Measurements from ENCODE around the gene ACTL7A. TPM values are rescaled to one million over a fixed set of nuclear protein-coding genes. Genes with fewer than 3 reads are reported as not detected.

ACTL7A gene
- total RNA-seq, 1 experiment from 2014 or later: not detected

DNA sequence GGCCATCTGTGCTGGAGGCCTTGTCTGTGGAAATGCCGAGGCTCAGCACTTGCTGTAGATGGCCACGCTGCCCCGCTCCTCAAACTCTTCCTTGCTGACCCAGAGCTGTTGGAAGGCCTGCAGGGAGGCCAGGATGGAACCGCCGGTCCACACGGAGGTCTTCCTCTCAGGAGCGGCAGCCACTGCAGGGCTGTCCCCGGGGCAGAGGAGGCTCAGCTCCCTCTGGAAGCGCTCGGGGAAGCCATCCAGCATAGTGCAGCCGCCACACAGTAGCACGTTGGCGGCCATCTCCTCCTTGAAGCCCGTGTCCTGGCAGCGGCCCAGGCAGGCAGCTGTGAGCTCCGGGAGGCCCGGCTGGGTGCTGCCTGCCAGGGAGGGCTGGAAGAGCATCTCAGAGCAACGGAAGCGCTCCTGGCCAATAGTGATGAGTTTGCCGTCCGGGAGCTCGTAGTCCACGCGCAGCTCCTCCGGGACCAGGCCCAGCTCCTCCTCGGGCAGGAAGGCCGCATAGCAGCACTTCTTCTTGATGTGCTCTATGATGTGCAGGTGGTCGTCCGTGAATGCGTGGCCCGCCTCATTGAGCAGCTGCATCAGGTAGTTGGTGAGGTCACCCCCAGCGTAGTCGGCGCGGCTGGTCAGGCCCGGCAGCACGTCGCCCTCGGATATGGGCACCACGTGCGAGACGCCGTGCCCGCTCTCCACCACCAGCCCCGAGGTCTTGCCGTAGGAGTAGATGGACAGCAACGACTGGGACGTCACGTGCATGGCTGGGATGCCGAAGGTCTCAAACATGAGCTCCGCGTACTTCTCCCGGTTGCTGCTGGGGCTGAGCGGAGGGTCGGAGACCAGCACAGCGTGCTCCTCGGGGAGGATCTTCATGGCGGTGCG lies 7.2 kb upstream of the ACTL7A start:
- H3K4me3 Mint-ChIP-seq (ENCODE audit: low read depth, unreplicated experiment): no peak overlapping the region
- H3K9me3 Mint-ChIP-seq (ENCODE audit: low read depth, unreplicated experiment): no peaks in the 10 kb centered on the region
- H3K27me3 Mint-ChIP-seq (ENCODE audit: unreplicated experiment): peaks cover 22% of the 10 kb centered on the region
- CTCF ChIA-PET: no interaction called here
- intact Hi-C loops (cut with micrococcal nuclease; ENCODE audit: unreplicated experiment): no loop called here
- no peaks in the 10 kb centered on the region for H3K4me1 Mint-ChIP-seq (ENCODE audit: low read depth, unreplicated experiment)
- H3K27ac Mint-ChIP-seq (ENCODE audit: unreplicated experiment): no peak overlapping the region
- DNase-seq: no peak
- TF ChIP-seq, protein P1, sequence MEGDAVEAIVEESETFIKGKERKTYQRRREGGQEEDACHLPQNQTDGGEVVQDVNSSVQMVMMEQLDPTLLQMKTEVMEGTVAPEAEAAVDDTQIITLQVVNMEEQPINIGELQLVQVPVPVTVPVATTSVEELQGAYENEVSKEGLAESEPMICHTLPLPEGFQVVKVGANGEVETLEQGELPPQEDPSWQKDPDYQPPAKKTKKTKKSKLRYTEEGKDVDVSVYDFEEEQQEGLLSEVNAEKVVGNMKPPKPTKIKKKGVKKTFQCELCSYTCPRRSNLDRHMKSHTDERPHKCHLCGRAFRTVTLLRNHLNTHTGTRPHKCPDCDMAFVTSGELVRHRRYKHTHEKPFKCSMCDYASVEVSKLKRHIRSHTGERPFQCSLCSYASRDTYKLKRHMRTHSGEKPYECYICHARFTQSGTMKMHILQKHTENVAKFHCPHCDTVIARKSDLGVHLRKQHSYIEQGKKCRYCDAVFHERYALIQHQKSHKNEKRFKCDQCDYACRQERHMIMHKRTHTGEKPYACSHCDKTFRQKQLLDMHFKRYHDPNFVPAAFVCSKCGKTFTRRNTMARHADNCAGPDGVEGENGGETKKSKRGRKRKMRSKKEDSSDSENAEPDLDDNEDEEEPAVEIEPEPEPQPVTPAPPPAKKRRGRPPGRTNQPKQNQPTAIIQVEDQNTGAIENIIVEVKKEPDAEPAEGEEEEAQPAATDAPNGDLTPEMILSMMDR (IDR thresholded peaks at IDR 0.05; ENCODE audit: unreplicated experiment): no peak
- no TSS peak for BruUV-seq (replicated peaks)
- H3K36me3 Mint-ChIP-seq (ENCODE audit: insufficient read depth, unreplicated experiment): no peaks in the 10 kb centered on the region

DNA sequence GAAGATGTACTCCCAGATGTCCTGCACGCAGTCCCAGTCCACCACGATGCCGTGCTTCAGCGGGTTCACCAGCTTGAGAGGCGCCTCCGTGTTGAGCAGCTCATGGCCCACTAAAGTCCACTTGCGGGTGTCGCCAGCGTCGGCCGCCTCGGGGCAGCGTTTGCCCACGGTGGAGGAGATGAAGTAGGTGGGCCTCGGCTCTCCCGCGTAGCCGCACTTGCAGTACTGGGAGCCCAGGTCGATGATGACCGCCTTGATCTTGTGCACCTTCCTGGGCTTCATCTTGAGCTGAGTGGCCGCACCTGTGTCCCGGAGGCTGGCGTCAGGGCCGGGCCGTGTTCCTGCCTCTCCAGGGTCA lies 6.6 kb upstream of the ACTL7A start:
- intact Hi-C loops (cut with micrococcal nuclease; ENCODE audit: unreplicated experiment): no loop called here
- Mint-ChIP-seq H3K27ac (ENCODE audit: unreplicated experiment) (no peak overlapping the region), H3K36me3 (ENCODE audit: insufficient read depth, unreplicated experiment) (no peaks in the 10 kb centered on the region), H3K4me3 (ENCODE audit: low read depth, unreplicated experiment) (no peak overlapping the region), H3K27me3 (ENCODE audit: unreplicated experiment) (peaks cover 22% of the 10 kb centered on the region), H3K4me1 (ENCODE audit: low read depth, unreplicated experiment) (no peaks in the 10 kb centered on the region), H3K9me3 (ENCODE audit: low read depth, unreplicated experiment) (no peaks in the 10 kb centered on the region)
- TF ChIP-seq, protein P1 (IDR thresholded peaks at IDR 0.05; ENCODE audit: unreplicated experiment): no peak
- BruUV-seq (replicated peaks): no TSS peak
- CTCF ChIA-PET: no interaction called here
- no peak for DNase-seq

DNA sequence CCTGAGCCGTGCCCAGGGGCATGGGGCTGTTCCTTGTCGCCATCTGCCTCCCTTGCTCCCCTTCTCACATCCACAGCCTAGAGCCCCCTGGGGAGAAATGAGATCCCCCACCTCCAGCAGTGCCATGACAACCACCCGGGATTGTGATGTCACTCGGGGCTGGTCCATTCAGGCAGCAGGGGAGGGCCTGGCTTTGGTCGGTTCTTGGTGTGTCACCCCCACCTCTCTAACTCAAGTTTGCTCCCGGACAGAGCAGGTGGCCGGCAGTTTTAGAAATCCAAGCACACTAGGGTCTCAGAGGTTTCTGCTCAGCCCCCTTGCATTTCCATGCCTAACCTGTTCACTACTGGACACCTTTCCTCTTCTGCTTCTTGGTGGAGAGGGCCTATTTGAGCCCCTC lies 6.2 kb upstream of the ACTL7A start, which contains the start of gene ACTL7B:
ACTL7B (minus strand) TSS at position 99 of the 400 bp plus-strand sequence; CDS start at position 43, 56 bp downstream.
- TF ChIP-seq, protein P1 (IDR thresholded peaks at IDR 0.05; ENCODE audit: unreplicated experiment): no peak
- BruUV-seq (replicated peaks): no TSS peak
- DNase-seq: no peak
- intact Hi-C loops (cut with micrococcal nuclease; ENCODE audit: unreplicated experiment): no loop called here
- CTCF ChIA-PET: no interaction called here
- H3K4me1 Mint-ChIP-seq (ENCODE audit: low read depth, unreplicated experiment): no peaks in the 10 kb centered on the region
- no peak within 1 kb of the TSS for H3K27ac Mint-ChIP-seq (ENCODE audit: unreplicated experiment)
- no peaks in the 10 kb centered on the region for H3K9me3 Mint-ChIP-seq (ENCODE audit: low read depth, unreplicated experiment)
- H3K27me3 Mint-ChIP-seq (ENCODE audit: unreplicated experiment): peaks cover 22% of the 10 kb centered on the region
- H3K4me3 Mint-ChIP-seq (ENCODE audit: low read depth, unreplicated experiment): no peak within 1 kb of the TSS
- no peaks in the 10 kb centered on the region for H3K36me3 Mint-ChIP-seq (ENCODE audit: insufficient read depth, unreplicated experiment)

DNA sequence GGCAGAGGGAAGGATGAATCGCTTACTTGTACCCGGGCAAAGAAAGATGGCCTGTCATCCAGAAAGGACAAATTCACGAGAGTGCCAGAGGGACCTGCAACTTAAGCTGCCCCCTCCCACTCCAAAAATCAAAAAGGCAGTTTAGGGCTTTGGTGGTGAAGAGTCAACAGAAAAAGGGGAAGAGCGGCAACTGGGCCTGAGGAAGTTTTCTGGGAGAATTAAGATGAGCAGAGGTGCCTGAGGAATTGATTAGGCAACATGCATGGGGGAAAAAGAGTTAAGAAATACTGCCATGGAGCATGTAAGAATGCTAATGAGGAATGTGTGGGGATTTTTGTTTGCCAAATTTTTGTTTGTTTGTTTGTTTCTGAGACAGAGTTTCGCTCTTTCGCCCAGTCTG lies 4.5 kb upstream of the ACTL7A start:
- H3K4me3 Mint-ChIP-seq (ENCODE audit: low read depth, unreplicated experiment): no peak overlapping the region
- DNase-seq: no peak
- CTCF ChIA-PET: no interaction called here
- H3K9me3 Mint-ChIP-seq (ENCODE audit: low read depth, unreplicated experiment): no peaks in the 10 kb centered on the region
- H3K36me3 Mint-ChIP-seq (ENCODE audit: insufficient read depth, unreplicated experiment): no peaks in the 10 kb centered on the region
- intact Hi-C loops (cut with micrococcal nuclease; ENCODE audit: unreplicated experiment): no loop called here
- no peaks in the 10 kb centered on the region for H3K4me1 Mint-ChIP-seq (ENCODE audit: low read depth, unreplicated experiment)
- H3K27ac Mint-ChIP-seq (ENCODE audit: unreplicated experiment): no peak overlapping the region
- peaks cover 8% of the 10 kb centered on the region for H3K27me3 Mint-ChIP-seq (ENCODE audit: unreplicated experiment)
- no TSS peak for BruUV-seq (replicated peaks)
- TF ChIP-seq, protein P1 (IDR thresholded peaks at IDR 0.05; ENCODE audit: unreplicated experiment): no peak

Measured in Calu3 (cell line).